T-helper 2 cell treated with Interferon-gamma antibody and Interleukin-4, amounts not matched to agents 5 μg/mL and 100 μg/mL, for 36 hours (primary cell): ENCODE results near the gene MFF.
"Not testable (repeated sequence)": the region's sequence is repeated elsewhere in the genome, so short reads cannot be mapped to it uniquely, and the experiment has no call there.

Experiments used
- DNase-seq: peaks from one replicate; pipeline ENCODE4 v3.0.0; 2021; ENCODE audit warnings: low spot score
- H3K27ac Mint-ChIP-seq: one replicate; pipeline ENCODE4 v1.8.0; 2021; ENCODE audit warnings: mild to moderate bottlenecking, mixed read lengths
- H3K27me3 Mint-ChIP-seq: one replicate; pipeline ENCODE4 v1.8.0; 2021; ENCODE audit warnings: low read depth, mixed read lengths
- H3K36me3 Mint-ChIP-seq: one replicate; pipeline ENCODE4 v1.8.0; 2021; ENCODE audit warnings: low read depth, mixed read lengths
- H3K4me1 Mint-ChIP-seq: one replicate; pipeline ENCODE4 v1.8.0; 2021; ENCODE audit warnings: low read depth, mixed read lengths
- H3K4me3 Mint-ChIP-seq: one replicate; pipeline ENCODE4 v1.8.0; 2022; ENCODE audit warnings: mild to moderate bottlenecking, moderate library complexity, mixed read lengths
- H3K9me3 Mint-ChIP-seq: one replicate; pipeline ENCODE4 v1.8.0; 2021; ENCODE audit warnings: mixed read lengths

Gene MFF

DNA sequence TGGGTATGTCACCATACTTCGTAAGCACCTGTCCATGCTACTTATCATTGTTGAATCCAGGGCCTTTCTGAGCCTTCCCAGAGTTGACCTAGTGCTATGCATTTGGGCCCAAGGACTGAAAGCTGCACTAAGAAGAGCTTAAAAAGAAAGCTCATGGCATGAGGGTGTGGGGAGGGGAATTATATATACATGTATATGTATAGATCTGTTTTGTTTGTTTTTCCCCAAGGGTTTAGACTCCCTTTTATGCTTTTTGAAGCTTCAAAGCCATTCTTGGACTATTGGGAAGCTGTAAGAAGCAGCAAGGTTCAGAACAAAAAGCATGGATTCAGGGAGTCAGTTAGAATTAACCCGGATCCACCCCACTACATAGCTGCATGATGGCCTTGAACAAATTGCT is 23.3 kb downstream of the MFF start:
- Mint-ChIP-seq H3K36me3 (peaks cover 9% of the 10 kb centered on the region), H3K4me1 (no peaks in the 10 kb centered on the region), H3K9me3 (no peaks in the 10 kb centered on the region), H3K27ac (no peak overlapping the region), H3K4me3 (no peak overlapping the region), H3K27me3 (no peaks in the 10 kb centered on the region)
- no peak for DNase-seq

DNA sequence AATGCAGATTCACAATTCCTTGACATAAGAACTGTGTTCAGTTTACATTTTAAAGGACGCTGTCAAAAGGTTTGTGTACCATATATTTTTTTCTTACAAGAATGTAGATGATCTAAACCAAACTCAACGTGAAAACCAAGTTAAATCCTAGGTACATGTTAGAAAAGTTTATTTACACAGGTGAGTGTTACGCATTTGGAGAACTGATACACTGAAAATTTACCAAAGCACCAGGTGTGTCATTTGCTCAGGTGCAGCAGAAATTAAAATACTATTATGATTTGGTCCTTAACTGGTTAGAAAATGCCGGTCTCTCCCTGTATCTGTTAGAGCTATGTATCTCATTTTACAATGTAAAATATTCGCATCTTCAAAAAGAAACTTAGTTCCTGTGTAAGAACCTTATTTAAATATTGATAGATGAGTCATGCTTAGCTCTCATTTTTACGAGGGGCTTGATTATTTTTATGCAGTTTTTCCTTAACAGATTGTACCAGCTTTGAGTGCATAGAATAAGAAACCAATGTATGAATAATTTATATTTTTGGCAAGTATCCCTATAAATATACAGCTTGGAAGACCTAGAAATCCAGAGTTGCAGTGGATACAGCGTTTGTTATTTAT is 25.1 kb downstream of the MFF start:
- H3K36me3 Mint-ChIP-seq, result peaks cover 10% of the 10 kb centered on the region
- H3K4me3 Mint-ChIP-seq, result no peak overlapping the region
- H3K9me3 Mint-ChIP-seq, result no peaks in the 10 kb centered on the region
- no peak for DNase-seq
- H3K4me1 Mint-ChIP-seq, result no peaks in the 10 kb centered on the region
- H3K27ac Mint-ChIP-seq, result no peak overlapping the region
- no peaks in the 10 kb centered on the region for H3K27me3 Mint-ChIP-seq

GRCh38 chr2:227351639-227352038 is 26.6 kb downstream of the MFF start:
- Mint-ChIP-seq H3K27me3 (no peaks in the 10 kb centered on the region), H3K27ac (no peak overlapping the region), H3K4me1 (no peaks in the 10 kb centered on the region), H3K4me3 (no peak overlapping the region), H3K36me3 (peaks cover 19% of the 10 kb centered on the region), H3K9me3 (no peaks in the 10 kb centered on the region)
- DNase-seq, result no peak

GRCh38 chr2:227360351-227360750 is 35.3 kb downstream of the MFF start:
- no peak overlapping the region for H3K27ac Mint-ChIP-seq
- H3K9me3 Mint-ChIP-seq, result no peaks in the 10 kb centered on the region
- peaks cover 20% of the 10 kb centered on the region for H3K36me3 Mint-ChIP-seq

DNA sequence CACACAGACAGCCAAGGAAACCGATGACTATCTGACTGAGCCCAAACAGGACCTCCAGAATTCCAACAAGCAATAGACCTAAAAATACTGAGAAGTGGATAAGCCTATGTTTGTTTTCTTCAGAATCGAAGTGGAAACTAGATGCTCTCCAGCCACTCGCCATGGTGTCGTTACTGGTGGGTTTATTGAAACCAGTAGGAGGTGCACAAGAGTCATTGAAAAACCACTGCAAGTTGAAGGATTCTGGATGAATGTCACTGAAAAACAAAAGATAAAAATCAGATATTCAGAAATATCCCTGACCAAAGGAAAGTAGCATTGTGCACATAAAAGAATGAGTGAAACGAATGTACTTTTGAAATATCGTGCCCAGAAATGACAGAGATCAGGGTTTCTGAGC is 38.7 kb downstream of the MFF start:
- H3K4me3 Mint-ChIP-seq, result no peak overlapping the region
- H3K9me3 Mint-ChIP-seq, result no peaks in the 10 kb centered on the region
- peaks cover 6% of the 10 kb centered on the region for H3K36me3 Mint-ChIP-seq
- no peak for DNase-seq
- no peaks in the 10 kb centered on the region for H3K4me1 Mint-ChIP-seq
- H3K27me3 Mint-ChIP-seq, result no peaks in the 10 kb centered on the region
- no peak overlapping the region for H3K27ac Mint-ChIP-seq

More at GRCh38 chr2:227360351-227360750, 35.3 kb downstream of the MFF start:
- no peak overlapping the region for H3K4me3 Mint-ChIP-seq
- no peaks in the 10 kb centered on the region for H3K4me1 Mint-ChIP-seq
- H3K27me3 Mint-ChIP-seq, result no peaks in the 10 kb centered on the region
- DNase-seq, result no peak

DNA sequence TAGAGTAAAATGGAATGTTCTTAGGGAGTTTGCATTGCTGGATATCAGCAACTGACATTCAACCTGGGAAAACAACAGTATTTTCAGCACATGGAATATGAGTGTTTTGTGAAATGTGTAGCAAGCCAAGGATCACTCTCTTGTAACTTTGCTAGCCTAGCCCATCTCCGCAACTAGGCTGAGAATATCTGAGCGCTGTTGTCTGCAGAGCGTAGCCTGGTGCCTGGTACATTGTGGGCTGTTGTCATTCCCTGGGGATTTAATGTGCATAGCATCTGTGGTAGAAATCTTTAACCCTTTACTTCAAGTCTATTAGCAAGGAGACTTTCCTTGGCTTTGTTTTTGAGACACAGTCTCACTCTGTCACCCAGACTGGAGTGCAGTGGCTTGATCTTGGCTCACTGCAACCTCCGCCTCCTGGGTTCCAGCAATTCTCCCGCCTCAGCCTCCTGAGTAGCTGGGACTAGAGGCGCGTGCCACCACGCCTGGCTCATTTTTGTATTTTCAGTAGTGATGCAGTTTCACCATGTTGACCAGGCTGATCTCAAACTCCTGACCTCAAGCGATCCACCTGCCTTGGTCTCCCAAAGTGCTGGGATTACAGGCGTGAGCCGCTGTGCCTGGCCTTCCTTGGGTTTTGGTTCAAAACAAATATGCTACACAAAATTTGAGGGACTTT is 39.7 kb downstream of the MFF start:
- not testable (repeated sequence) for H3K4me3 Mint-ChIP-seq, H3K4me1 Mint-ChIP-seq, H3K27ac Mint-ChIP-seq, H3K27me3 Mint-ChIP-seq, DNase-seq, H3K36me3 Mint-ChIP-seq, H3K9me3 Mint-ChIP-seq

- Mint-ChIP-seq H3K27me3 (no peaks in the 10 kb centered on the region), H3K4me3 (no peak overlapping the region), H3K36me3 (peaks cover under 1% of the 10 kb centered on the region), H3K9me3 (no peaks in the 10 kb centered on the region), H3K4me1 (no peaks in the 10 kb centered on the region), H3K27ac (no peak overlapping the region)
- DNase-seq, result no peak
Observed at GRCh38 chr2:227365833-227366232, 40.8 kb downstream of the MFF start.

DNA sequence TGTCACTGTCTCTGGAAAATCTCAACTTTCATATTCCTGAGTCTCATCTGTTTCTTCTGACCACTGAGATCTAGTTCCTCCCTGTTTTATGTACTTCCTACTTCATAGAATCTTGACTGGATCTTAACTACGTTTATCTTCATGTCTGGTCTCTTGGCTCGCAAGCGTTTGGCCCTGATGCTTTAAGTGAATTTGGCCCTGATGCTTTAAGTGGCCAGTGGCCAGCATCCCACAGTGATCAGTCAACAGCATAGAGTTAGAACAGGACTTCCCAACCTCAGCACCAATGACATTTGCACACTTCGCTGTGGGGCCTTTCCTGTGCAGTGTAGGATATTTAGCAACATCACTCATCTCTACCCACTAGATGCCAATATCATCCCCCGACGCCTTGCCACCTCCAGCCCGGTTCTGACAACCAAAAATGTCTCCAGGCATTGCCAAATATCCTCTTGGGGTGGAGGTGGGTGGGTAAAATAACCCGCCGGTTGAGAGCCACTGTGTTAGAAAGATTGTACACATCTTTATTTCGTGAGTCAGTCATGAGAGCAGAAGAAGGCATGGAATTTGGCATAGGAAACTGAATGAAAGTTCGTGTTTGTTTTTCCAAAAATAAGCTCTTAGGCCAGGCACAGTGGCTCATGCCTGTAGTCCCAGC is 41.8 kb downstream of the MFF start:
- no peak for DNase-seq
- no peaks in the 10 kb centered on the region for H3K9me3 Mint-ChIP-seq
- H3K27me3 Mint-ChIP-seq, result no peaks in the 10 kb centered on the region
- H3K27ac Mint-ChIP-seq, result no peak overlapping the region
- H3K4me3 Mint-ChIP-seq, result no peak overlapping the region
- H3K4me1 Mint-ChIP-seq, result no peaks in the 10 kb centered on the region
- H3K36me3 Mint-ChIP-seq, result no peaks in the 10 kb centered on the region

DNA sequence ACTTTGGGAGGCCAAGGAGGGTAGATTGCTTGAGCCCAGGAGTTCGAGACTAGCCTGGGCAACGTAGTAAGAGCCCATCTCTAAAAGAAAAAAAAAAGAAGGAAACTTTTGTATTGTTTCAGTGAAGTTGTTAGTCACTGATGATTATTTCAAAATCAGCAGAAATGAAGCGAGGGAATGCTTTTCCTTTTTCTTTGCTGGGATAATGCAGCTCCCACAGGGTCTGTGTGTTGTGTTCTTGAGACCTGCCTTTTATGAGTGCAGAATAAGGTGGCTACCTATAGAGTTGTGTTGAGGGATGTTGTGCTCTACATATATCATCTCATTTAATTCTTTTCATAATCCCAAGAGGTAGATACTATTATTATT is 42.4 kb downstream of the MFF start:
- no peaks in the 10 kb centered on the region for H3K9me3 Mint-ChIP-seq
- no peaks in the 10 kb centered on the region for H3K36me3 Mint-ChIP-seq
- no peak overlapping the region for H3K27ac Mint-ChIP-seq
- no peak for DNase-seq
- H3K27me3 Mint-ChIP-seq, result no peaks in the 10 kb centered on the region
- no peak overlapping the region for H3K4me3 Mint-ChIP-seq
- H3K4me1 Mint-ChIP-seq, result no peaks in the 10 kb centered on the region

DNA sequence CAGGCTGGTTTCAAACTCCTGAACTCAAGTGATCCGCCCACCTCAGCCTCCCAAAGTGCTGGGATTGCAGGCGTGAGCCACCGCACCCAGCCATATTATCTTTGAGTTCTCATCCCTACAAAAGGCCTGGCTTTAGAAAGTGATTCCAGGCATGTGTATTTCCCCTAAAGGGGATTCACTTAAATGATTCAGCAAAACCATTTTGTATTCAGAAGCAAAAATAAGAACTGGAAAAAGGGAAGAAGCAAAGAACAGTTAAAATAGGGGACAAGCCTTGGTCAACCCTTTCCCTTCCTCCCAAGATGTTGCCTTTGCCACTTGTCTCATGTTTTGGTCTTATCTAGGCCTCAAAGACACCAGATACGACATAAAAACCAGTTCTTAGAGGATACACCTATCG is 43.5 kb downstream of the MFF start:
- DNase-seq, result no peak
- Mint-ChIP-seq H3K4me1 (no peaks in the 10 kb centered on the region), H3K9me3 (no peaks in the 10 kb centered on the region), H3K27me3 (no peaks in the 10 kb centered on the region), H3K4me3 (no peak overlapping the region), H3K36me3 (no peaks in the 10 kb centered on the region), H3K27ac (no peak overlapping the region)

DNA sequence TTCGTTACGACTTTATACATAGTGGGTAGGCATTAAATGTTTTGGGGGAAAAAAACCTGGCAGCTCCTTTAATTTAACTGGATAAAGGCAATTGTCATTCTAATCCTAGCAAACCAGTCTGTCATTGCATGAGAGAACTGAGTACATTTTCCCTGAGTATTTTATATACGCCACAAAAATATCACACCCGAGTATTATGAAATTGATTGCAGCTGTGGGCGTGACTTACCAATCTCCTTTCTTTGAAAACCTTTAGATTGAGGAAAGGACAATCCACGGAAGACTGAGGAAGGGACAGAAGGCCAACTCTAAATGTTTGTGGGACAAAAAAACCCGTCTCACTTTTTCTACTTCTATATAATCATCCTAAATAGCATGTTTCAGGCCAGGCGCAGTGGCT is 45.0 kb downstream of the MFF start:
- H3K9me3 Mint-ChIP-seq, result no peaks in the 10 kb centered on the region
- no peak overlapping the region for H3K4me3 Mint-ChIP-seq
- no peaks in the 10 kb centered on the region for H3K36me3 Mint-ChIP-seq
- H3K27me3 Mint-ChIP-seq, result no peaks in the 10 kb centered on the region
- DNase-seq, result no peak
- no peaks in the 10 kb centered on the region for H3K4me1 Mint-ChIP-seq
- no peak overlapping the region for H3K27ac Mint-ChIP-seq

DNA sequence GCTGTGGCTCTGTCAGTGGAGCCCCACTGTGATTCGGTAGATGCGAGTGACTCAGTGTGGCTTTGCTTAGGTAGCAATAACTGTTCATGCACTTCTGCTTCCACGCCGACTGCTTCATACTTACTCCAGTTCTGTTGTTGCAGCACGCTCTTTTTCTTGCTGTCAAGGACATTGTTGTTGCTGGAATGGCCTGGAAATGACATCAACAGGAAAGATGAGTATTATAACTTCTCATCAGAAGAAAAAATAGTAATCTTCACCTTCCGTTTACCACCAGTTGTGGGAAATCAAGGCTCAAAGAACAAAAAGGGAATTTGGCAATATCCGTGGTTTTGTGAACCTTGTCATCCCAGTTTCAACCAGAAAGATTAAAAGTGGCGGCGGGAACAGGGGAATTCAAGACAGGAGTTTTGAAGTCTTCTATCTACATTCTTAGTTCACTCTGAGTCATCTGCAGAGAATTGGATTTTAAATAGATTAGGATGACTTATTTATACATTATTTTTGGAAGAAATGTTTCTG is 45.8 kb downstream of the MFF start:
- Mint-ChIP-seq H3K36me3 (no peaks in the 10 kb centered on the region), H3K27ac (no peak overlapping the region), H3K4me1 (no peaks in the 10 kb centered on the region), H3K27me3 (no peaks in the 10 kb centered on the region), H3K9me3 (no peaks in the 10 kb centered on the region), H3K4me3 (no peak overlapping the region)
- no peak for DNase-seq

DNA sequence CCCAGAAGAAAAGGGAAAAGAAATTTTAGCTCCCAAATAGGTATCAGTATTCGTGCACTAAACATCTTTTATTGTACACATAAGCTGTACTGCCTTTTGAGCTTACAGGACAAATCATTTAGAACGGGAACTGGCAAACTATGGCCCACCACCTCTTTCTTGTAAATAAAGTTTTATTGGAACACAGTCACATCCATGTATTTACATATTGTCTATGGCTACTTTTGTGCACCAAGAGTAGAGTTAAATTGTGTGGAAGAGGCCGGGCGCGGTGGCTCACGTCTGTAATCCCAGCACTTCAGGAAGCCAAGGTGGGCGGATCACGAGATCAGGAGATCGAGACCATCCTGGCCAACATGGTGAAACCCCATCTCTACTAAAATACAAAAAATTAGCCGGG is 48.3 kb downstream of the MFF start:
- no peak for DNase-seq
- Mint-ChIP-seq H3K27me3 (no peaks in the 10 kb centered on the region), H3K36me3 (no peaks in the 10 kb centered on the region), H3K27ac (no peak overlapping the region), H3K9me3 (no peaks in the 10 kb centered on the region), H3K4me1 (no peaks in the 10 kb centered on the region), H3K4me3 (no peak overlapping the region)

GRCh38 chr2:227374158-227374557 is 49.1 kb downstream of the MFF start:
- H3K36me3 Mint-ChIP-seq, result no peaks in the 10 kb centered on the region
- H3K9me3 Mint-ChIP-seq, result no peaks in the 10 kb centered on the region
- no peaks in the 10 kb centered on the region for H3K4me1 Mint-ChIP-seq
- no peaks in the 10 kb centered on the region for H3K27me3 Mint-ChIP-seq
- H3K4me3 Mint-ChIP-seq, result peak overlapping the region; percentile 17
- DNase-seq, result peak; percentile 60
- no peak overlapping the region for H3K27ac Mint-ChIP-seq
